Psoas muscle (tissue), 8 donors: ENCODE measurements around the gene KIF1A. TPM values are rescaled to one million over a fixed set of nuclear protein-coding genes. Genes with fewer than 3 reads are reported as not detected.

ENCODE experiments used
- ATAC-seq, 4 donors: fragments of 200-7000 bp; cut with Tn5 transposase; one replicate each; pipeline ENCODE4 v1.9.1; 2020; ENCODE audit warnings: moderate library complexity in 3 of 4, mild to moderate bottlenecking in 2 of 4
- DNase-seq, 2 donors: peaks; one replicate each; pipeline ENCODE4 v3.0.0-alpha.2; 2020
- H3K27ac ChIP-seq: fragments of 200-600 bp; one replicate; pipeline ENCODE4 v1.8.0; 2022
- H3K27me3 ChIP-seq, 3 donors: fragments of 200-600 bp in 1 of 3; one replicate each; pipeline versions ENCODE4 v1.6.1 to v1.8.0; 2013 to 2022; ENCODE audit warnings: low read length in 2 of 3, mild to moderate bottlenecking in 2 of 3, moderate library complexity in 1 of 3; ENCODE audit not compliant: insufficient read depth in 3 of 3
- H3K36me3 ChIP-seq, 2 donors: fragments of 200-600 bp in 1 of 2; one replicate each; pipeline versions ENCODE4 v1.6.1 to v1.8.0; 2013 to 2022; ENCODE audit warnings: low read depth in 1 of 2, mild to moderate bottlenecking in 1 of 2, moderate library complexity in 1 of 2; ENCODE audit not compliant: insufficient read depth in 1 of 2
- H3K4me1 ChIP-seq: fragments of 200-600 bp; one replicate; pipeline ENCODE4 v1.8.0; 2022
- H3K4me3 ChIP-seq: fragments of 200-600 bp; one replicate; pipeline ENCODE4 v1.8.0; 2022; ENCODE audit warnings: mild to moderate bottlenecking
- H3K9me3 ChIP-seq: fragments of 200-600 bp; one replicate; pipeline ENCODE4 v1.8.0; 2022
- CTCF ChIP-seq: fragments of 200-600 bp; IDR thresholded peaks from one replicate; pipeline ENCODE4 v1.8.0; 2022; ENCODE audit warnings: antibody characterized with exemption
- WGBS, 3 donors: extraction: QIAGEN DNeasy Blood & Tissue Kit; methylation state at CpG; one replicate each; pipeline versions ENCODE4 v1.1.6 to v1.1.7; 2013; 5-methylcytosine and 5-hydroxymethylcytosine counted together
- intact Hi-C, 2 donors: fragments of 100-400 bp; cut with DNase I; formaldehyde crosslinking; loops; one replicate each; pipeline versions ENCODE4 v1.11.0 to v1.14.2; 2022
- polyA plus RNA-seq, 3 donors: library from polyadenylated mRNA; stranded (reverse); fragments of 200-250 nt; gene quantifications; one replicate each; pipeline ENCODE4 v1.2.3, GENCODE V29; 2013
- total RNA-seq, 4 donors: library from RNA; stranded (reverse); fragmentation: NEBNext Ultra II Directional in 2 of 4; extraction: Animal tissue kit (Norgen Biotek cat#: 25700) in 2 of 4; gene quantifications; one replicate each; pipeline versions ENCODE4 v1.2.1 to v1.2.4, GENCODE V29; 2021 to 2023
- donor health status: healthy with polysubstance abuse.
- donor health status: DM: no; HTN: no; CAD: no; lungs with moderate emphysema.
- donor health status: Bipolar disorder and iron deficiency.
- donor health status: healthy.
- donor health status: DM: yes; HTN: yes; CAD: no.
- donor health status: DM: no; HTN: no; CAD: no.
- donor health status: DM: no; HTN: no; CAD: no.
- donor health status: DM: yes; HTN: yes; CAD: no.

Gene KIF1A
- total and polyA plus RNA-seq, 7 donors = 0.01 to 1.2 (median 0.12) TPM; not detected in 2

DNA sequence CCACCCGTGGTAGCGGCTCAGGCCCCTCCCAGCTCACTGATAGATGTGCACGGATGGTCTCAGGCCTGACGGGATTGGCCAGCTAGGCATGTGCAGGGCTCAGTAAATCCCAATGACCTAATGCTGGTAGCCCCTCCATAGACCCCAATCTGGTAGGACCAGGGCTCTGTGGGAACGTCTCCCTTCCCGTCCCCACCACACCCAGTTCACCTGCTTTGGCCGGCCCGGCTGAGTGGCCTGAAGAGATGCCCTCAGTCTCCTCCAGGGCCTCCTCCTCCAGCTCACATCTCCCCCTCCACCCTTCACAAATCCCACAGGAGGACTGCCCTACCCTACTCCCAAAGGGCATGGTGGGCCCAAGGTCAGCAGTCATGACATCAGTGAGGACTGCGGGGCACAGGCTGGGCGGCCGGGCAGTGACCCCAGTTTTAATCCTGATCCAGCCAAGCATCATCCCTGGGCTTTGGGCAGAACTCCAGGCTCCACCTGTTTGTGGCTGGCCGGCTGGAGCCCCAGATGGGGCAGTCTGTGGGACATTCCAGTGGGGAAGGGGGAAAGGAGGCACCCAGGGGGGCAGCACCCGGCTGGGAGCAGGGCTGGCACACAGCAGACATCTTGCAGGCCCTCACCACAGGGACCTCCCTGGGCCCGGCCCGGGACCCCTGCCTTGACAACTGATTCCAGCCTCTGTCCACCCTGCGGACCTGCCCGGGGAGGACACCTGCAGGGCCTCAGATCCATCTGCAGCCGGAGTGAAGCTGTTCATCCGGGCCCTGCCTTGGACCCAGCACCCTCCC lies 2.3 kb downstream of the KIF1A start:
- 77 to 83% (median 79%) methylated on average over 19 of the region's 19 CpGs for WGBS, 3 donors
- ATAC-seq = no peak
- intact Hi-C loops = no loop called here
- Histone ChIP-seq H3K27ac (no peak overlapping the region), H3K9me3 (no peaks in the 10 kb centered on the region), H3K27me3 (peaks cover 0 to 51% (median 14%) of the 10 kb centered on the region in 3 donors), H3K4me1 (peaks cover 3% of the 10 kb centered on the region), H3K4me3 (no peak overlapping the region), H3K36me3 (no peaks in the 10 kb centered on the region)
- no peak for TF ChIP-seq CTCF
- DNase-seq = peak in 1 of 2 donors; percentile 48

GRCh38 chr2:240816584-240817495 lies 3.2 kb downstream of the KIF1A start:
- intact Hi-C loops = no loop called here
- no peak for TF ChIP-seq CTCF
- DNase-seq (no peak), ATAC-seq (no peak)
- H3K36me3 ChIP-seq = no peaks in the 10 kb centered on the region
- no peak overlapping the region for H3K27ac ChIP-seq
- 75 to 84% (median 77%) methylated on average over 11 to 12 of the region's 12 CpGs for WGBS, 3 donors
- H3K4me3 ChIP-seq = no peak overlapping the region
- no peaks in the 10 kb centered on the region for H3K9me3 ChIP-seq
- peaks cover 3% of the 10 kb centered on the region for H3K4me1 ChIP-seq
- peaks cover 0 to 42% (median 11%) of the 10 kb centered on the region in 3 donors for H3K27me3 ChIP-seq

DNA sequence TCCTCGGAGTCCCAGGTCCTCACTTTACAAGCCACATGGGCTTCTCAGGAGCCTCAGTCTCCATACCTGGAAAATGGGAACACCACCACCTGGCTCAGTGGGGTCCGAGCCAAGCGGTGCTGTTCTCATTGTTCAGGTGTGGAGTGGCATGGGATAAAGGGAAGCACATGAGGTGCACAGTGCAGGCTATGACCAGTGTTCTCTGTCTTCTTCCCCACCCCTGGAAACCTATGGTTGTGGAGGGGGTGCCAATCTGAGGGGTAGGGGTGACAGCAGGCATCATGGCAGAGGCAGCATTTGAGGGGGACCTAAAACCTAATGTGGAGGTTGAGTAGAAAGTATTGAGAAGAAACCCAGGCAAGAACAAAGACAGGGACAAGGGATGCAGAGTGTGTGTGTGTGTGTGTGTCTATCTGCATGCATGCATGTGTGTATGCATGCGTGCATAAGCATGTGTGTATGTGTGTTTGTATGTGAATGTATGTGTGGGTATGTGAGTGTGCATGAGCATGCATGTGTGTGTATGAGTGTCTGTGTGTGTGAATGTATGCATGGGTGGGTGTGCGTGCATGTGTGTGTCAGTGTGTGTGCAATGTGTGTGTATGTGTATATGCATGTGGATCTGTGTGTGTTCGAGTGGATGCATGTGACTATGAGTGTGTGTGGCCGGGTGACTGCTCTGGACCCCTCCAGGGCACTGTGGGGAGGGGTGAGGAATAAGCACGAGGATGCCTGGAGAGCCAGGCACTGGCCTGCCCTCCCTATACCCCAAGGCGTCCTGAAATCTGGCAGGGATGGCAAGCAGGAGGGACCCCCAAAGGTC lies 4.0 kb downstream of the KIF1A start:
- 79 to 88% (median 85%) methylated on average over 9 of the region's 9 CpGs for WGBS, 3 donors
- H3K27me3 ChIP-seq = peaks cover 0 to 34% (median 7%) of the 10 kb centered on the region in 3 donors
- TF ChIP-seq CTCF = no peak
- no peak overlapping the region for H3K4me3 ChIP-seq
- ATAC-seq (no peak), DNase-seq (no peak)
- no peaks in the 10 kb centered on the region for H3K9me3 ChIP-seq
- peaks cover 3% of the 10 kb centered on the region for H3K4me1 ChIP-seq
- intact Hi-C loops = no loop called here
- no peaks in the 10 kb centered on the region for H3K36me3 ChIP-seq
- no peak overlapping the region for H3K27ac ChIP-seq

DNA sequence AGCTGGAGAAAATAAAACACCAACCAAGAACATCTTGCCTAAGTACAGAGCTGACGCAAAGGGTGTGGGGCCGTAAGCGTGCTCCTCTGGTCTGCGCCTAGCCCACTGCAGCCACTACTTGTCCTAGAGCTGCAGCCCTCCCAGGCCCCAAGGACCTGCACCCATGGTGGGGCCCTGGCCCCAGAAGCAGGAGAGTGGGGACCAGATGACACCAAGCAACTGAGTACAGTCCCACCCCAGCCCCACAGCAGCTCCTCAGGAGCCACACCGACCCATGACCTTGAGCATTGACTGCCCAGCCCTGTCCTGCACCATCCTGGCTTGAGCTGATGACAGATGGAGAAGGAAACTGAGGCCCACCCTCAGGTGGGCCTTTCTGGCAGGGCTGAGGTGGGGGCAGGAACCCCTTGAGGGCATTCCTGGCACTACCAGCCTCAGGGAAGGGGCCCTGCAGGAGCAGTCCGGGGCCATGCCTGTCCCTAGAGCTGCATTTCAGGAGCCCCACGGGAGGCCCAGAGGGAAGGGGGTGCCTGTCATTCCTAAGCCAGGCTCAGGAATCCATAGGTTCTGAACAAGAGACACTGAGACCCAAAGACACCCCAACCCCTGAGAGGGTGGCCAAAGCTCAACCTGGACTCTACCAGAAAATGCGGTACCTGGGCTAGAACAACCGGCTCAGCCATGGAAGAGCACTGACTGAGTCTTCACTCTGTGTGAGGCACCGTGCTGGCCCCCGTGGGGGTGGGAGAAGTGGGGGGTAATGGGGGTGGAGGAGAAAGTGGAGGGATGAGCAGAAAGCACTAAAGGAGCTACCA lies 4.9 kb downstream of the KIF1A start:
- no peak for DNase-seq
- 86 to 93% (median 89%) methylated on average over 11 of the region's 11 CpGs for WGBS, 3 donors

More for the DNA sequence above, 4.9 kb downstream of the KIF1A start:
- intact Hi-C loops = no loop called here
- peaks cover 3% of the 10 kb centered on the region for H3K4me1 ChIP-seq
- peaks cover 0 to 28% (median 7%) of the 10 kb centered on the region in 3 donors for H3K27me3 ChIP-seq
- TF ChIP-seq CTCF = no peak
- no peaks in the 10 kb centered on the region for H3K36me3 ChIP-seq
- H3K27ac ChIP-seq = no peak overlapping the region
- no peaks in the 10 kb centered on the region for H3K9me3 ChIP-seq
- H3K4me3 ChIP-seq = no peak overlapping the region
- no peak for ATAC-seq
